Posterior vena cava (tissue), 2 donors: ENCODE measurements around the gene CDADC1. TPM values are rescaled to one million over a fixed set of nuclear protein-coding genes. Genes with fewer than 3 reads are reported as not detected.
"Not testable (repeated sequence)": the region's sequence is repeated elsewhere in the genome, so short reads cannot be mapped to it uniquely, and the experiment has no call there.

Experiments used
- DNase-seq: peaks from one replicate; pipeline ENCODE4 v3.0.0-alpha.2; 2020; ENCODE audit warnings: low spot score
- intact Hi-C, 2 donors: fragments of 100-400 bp; cut with DNase I; formaldehyde crosslinking; loops; one replicate each; pipeline versions ENCODE4 v1.14.1 to v1.14.2; 2022 to 2023
- total RNA-seq, 2 donors: library from RNA; stranded (reverse); fragmentation: NEBNext Ultra II Directional; extraction: Animal tissue kit (Norgen Biotek cat#: 25700); gene quantifications; one replicate each; pipeline ENCODE4 v1.2.1, GENCODE V29; 2021
- donor health status: DM: yes; HTN: yes; CAD: no.
- donor health status: DM: yes; HTN: yes; CAD: no.

The CDADC1 gene
- total RNA-seq, 2 donors from 2014 or later = 10.5 to 10.9 TPM

- no peak for DNase-seq
- intact Hi-C loops = loop anchor here in 1 of 2 donors (10.0 kb wide), 1 partner anchor 299 kb away; no protein-coding TSS in a partner anchor
These were observed 58.2 kb downstream of the CDADC1 start for GRCh38 chr13:49305792-49306425.

- intact Hi-C loops = loop anchor here in 1 of 2 donors (10.0 kb wide), 1 partner anchor 297 kb away; no protein-coding TSS in a partner anchor
- no peak for DNase-seq
These were observed 59.6 kb downstream of the CDADC1 start for GRCh38 chr13:49307365-49307764.

GRCh38 chr13:49308097-49308875 is 60.6 kb downstream of the CDADC1 start:
- intact Hi-C loops = loop anchor here in 1 of 2 donors (10.0 kb wide), 1 partner anchor 297 kb away; no protein-coding TSS in a partner anchor
- peak; percentile 94 for DNase-seq

- intact Hi-C loops = loop anchor here in 1 of 2 donors (10.0 kb wide), 1 partner anchor 296 kb away; no protein-coding TSS in a partner anchor
- DNase-seq = no peak
These were observed 61.2 kb downstream of the CDADC1 start for GRCh38 chr13:49308921-49309408.

- no peak for DNase-seq
- intact Hi-C loops = no loop called here
These were observed 62.5 kb downstream of the CDADC1 start for GRCh38 chr13:49310251-49310650.

- intact Hi-C loops = no loop called here
These were observed 64.1 kb downstream of the CDADC1 start for GRCh38 chr13:49311816-49312215.

GRCh38 chr13:49314344-49314882 is 66.7 kb downstream of the CDADC1 start:
- intact Hi-C loops = no loop called here
- no peak for DNase-seq

More at GRCh38 chr13:49311816-49312215, 64.1 kb downstream of the CDADC1 start:
- no peak for DNase-seq

GRCh38 chr13:49315036-49315565 is 67.4 kb downstream of the CDADC1 start:
- intact Hi-C loops = no loop called here
- no peak for DNase-seq

GRCh38 chr13:49315756-49316482 is 68.2 kb downstream of the CDADC1 start:
- intact Hi-C loops = no loop called here
- no peak for DNase-seq

- DNase-seq = no peak
- intact Hi-C loops = no loop called here
These were observed 71.8 kb downstream of the CDADC1 start for GRCh38 chr13:49319551-49319950.

- DNase-seq = no peak
- intact Hi-C loops = no loop called here
These were observed 72.2 kb downstream of the CDADC1 start for GRCh38 chr13:49319951-49320350.

GRCh38 chr13:49320975-49321374 is 73.2 kb downstream of the CDADC1 start:
- intact Hi-C loops = no loop called here
- DNase-seq = no peak

GRCh38 chr13:49322702-49323101 is 75.0 kb downstream of the CDADC1 start:
- DNase-seq = no peak
- intact Hi-C loops = no loop called here

GRCh38 chr13:49323344-49323743 is 75.6 kb downstream of the CDADC1 start:
- intact Hi-C loops = no loop called here
- DNase-seq = no peak

GRCh38 chr13:49326222-49326917 is 78.6 kb downstream of the CDADC1 start:
- intact Hi-C loops = no loop called here

GRCh38 chr13:49327145-49327544 is 79.4 kb downstream of the CDADC1 start:
- intact Hi-C loops = not testable (repeated sequence)

More at GRCh38 chr13:49326222-49326917, 78.6 kb downstream of the CDADC1 start:
- DNase-seq = no peak

GRCh38 chr13:49329831-49330545 is 82.3 kb downstream of the CDADC1 start:
- DNase-seq = no peak
- intact Hi-C loops = loop anchor here in 1 of 2 donors (5.0 kb wide), 1 partner anchor 1542 kb away; no protein-coding TSS in a partner anchor

More at GRCh38 chr13:49327145-49327544, 79.4 kb downstream of the CDADC1 start:
- DNase-seq = not testable (repeated sequence)

GRCh38 chr13:49330546-49330864 is 82.8 kb downstream of the CDADC1 start:
- DNase-seq = no peak
- intact Hi-C loops = loop anchor here in 1 of 2 donors (5.0 kb wide), 1 partner anchor 1542 kb away; no protein-coding TSS in a partner anchor
